HL-60/S4 (cell line): ENCODE measurements around the gene LEMD2.

Experiments used
- in situ Hi-C: fragments of 300-500 bp; cut with MboI; formaldehyde crosslinking; loops from 2 replicates; pipeline ENCODE4 v1.14.3; 2022; ENCODE audit warnings: low sequenced_read_pairs

The LEMD2 gene

DNA sequence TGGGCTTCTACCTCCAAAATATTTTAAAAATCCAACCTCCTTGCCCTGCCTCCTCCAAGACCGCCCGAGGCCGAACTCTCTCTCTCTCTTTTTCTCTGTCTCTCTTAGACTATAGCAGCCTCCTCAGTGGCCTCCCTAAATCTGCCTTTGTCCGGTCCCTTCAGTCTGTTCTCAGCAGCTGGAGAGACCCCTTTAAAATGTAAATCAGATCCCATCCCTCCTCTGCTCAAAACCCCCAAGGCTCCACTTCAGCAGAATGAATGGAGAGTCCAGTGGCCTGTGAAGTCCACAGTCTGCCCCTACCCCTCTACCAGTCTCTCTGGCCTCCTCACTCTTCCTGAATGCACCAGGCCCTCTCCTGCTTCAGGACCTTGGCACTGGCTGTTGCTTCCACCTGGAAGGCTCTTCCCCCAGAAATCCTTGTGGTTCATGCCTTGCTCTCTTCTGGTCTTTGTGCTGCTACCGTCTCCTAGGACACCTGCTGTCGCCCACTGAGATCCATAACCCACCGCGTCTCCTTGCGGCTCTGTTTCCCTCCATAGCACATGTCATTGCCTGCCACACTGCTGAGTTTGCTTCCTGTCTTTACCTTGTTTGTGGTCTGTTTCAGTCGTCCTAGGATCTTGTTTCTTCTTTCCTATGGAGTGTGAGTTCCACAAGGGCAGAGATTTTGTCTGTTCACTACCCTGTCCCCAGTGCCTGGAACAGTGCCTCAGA lies 8.9 kb upstream of the LEMD2 start:
- in situ Hi-C loops: no loop called here

DNA sequence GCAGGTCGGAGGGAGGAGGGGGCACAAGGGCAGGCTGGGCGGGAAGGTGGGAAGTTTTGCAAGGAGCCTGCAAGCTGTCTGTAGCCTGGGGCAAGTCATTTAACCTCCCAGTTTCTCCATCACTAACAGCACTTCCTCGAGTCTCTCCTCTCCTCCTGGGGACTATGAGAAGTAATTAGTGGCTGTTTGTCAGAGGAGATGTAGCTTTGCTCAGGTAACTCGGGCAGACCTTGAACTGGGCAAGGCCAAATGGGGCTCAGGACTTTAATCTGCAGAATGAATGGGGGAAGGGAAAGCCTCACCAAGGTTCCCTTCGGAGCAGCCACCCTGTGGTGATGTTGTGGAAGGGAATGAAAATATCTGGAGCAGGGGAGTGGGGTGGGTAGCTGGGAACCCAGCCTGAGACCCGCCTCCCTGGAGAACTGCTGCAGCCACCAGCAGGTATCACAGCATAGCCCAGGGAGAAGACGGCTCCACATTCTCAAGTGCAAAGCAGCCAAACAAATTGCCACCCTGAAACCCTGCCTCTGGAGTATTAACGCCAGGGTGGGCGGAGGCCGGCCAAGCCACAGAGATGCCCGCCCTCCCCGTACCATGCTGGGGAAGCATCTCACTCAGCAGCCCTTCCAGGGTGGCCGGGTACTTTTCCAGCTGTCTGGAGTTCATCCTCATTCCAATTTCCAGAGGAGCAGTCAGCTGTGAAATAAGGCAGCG lies 6.1 kb upstream of the LEMD2 start:
- in situ Hi-C loops: no loop called here

DNA sequence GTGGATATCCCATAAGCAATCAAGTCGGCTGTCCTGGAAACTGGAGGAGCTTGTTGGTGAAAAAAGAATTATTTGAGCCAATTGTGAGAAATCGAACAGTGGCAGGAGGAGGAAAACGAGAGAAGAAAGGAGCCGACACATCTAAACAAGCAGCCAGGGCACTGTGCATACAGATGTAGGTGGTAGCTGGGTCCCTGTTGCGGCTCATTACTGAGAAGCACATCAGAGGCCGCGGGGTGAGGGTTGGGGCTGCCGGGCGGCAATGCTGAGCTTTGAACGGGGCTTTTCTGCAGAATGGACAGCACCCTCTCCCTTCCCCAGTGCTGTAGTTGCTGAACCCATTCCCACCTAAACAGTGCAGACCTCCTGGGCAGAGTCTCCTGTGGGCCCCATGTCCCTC lies 4.1 kb upstream of the LEMD2 start:
- in situ Hi-C loops: no loop called here

DNA sequence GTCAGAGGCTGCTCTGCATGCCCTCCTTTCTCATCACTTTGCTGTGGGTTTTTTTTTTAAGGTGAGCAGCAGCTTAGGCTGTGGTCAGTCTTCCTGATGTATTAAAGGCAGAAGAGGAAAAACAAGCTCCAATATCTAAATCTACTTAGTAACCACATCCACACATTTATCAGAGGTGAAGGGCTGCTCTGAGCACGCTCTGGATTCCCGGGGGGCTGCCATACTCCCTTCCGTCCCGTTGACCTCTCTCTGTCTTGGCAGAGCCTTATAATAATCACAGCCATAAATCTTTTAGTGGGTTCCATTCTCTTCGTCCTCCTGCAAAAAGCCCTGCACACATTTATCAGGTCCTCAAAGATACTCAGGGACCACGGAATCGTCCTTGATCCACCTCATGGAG lies 2.7 kb upstream of the LEMD2 start:
- in situ Hi-C loops: no loop called here

DNA sequence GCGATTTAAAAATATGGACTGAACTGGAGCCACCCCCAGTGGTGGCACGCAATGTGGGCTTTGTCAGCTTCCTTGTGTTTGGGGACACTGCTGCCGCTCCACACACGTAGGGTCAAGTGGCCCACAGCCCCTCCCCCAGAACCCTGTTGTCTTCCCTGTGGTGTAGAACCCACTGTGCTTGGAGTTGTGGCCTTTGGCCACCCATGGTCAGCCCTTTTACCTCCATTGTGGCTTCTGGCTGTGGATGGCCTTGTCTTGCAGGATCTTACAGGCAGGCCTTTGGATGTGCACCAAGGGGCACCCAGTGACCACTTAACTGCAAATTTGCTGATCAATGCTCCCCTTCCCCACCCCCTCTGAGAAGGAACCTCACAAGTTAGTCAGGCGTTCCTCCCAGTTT lies 2.0 kb upstream of the LEMD2 start:
- in situ Hi-C loops: no loop called here

DNA sequence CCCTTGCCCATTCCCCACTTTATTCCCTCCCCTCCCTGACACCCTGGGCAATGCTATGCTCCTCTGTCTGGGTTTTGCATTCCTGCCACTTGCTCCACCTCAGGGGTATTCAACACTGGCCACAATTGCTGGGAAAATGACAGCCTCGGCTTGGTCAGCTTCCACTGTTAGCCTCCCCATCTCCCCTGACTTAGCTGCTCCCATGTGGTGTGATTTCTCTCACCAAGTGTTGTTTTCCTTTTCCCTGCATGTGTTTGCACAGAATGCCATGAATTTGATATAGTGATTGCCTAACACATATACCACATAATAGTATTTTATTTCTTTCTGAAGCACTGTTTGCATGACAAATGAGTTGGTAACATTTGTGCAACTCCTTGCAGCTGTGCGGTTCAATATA lies 1.4 kb upstream of the LEMD2 start:
- in situ Hi-C loops: no loop called here

DNA sequence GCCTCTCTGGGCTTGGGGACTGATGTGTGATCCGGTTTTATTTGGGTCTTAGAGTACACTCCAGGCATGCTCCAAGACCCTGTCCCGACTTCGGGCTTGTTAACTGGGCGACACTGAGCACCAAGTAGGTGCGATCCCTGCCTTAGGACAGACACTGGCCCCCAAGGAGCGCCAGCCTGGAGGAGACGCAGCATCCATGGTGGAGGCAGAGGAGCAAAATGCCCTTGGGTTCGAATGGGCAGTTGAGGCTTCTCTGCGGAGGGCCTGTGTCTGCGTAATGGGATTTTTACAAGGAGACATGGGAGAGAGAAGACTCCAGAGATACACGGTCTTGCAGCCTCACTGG lies 593 bp upstream of the LEMD2 start:
- in situ Hi-C loops: no loop called here

DNA sequence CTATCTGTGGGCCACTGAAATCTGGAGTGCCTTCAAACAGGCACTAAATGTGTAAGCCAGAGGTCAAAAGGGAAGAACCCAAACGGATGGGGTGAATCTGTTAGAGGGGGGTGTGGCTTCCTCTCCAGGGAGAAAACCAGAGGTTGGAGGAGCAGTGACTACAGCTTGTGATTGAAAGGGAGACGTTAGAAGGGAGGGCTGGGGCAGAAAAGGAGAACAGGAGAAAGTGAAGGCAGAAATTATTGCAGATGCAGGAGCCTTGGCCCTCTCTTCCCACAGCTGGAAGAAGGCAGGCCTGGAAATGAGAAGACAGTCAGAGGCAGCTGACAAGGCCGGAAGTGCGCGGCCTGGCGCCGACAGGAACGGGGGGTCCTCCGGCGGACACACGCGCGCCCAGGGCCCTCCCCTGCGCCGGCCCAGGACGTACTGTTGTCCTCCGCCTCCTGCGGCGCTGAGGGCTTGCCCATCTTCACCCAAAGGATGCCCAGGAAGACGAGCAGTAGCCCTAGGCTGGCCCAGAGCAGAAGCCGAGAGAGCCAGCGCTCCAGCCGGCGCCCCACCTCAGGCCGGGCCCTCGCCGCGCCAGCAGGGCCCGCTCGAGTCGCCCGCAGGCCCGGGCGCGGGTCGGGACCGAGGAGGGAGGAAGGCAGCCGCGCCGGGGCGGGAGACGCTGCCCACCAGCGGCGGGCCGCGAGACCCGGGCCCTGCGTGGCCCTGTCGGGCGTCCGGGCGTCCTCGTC lies 806 bp downstream of the LEMD2 start:
- in situ Hi-C loops: no loop called here

DNA sequence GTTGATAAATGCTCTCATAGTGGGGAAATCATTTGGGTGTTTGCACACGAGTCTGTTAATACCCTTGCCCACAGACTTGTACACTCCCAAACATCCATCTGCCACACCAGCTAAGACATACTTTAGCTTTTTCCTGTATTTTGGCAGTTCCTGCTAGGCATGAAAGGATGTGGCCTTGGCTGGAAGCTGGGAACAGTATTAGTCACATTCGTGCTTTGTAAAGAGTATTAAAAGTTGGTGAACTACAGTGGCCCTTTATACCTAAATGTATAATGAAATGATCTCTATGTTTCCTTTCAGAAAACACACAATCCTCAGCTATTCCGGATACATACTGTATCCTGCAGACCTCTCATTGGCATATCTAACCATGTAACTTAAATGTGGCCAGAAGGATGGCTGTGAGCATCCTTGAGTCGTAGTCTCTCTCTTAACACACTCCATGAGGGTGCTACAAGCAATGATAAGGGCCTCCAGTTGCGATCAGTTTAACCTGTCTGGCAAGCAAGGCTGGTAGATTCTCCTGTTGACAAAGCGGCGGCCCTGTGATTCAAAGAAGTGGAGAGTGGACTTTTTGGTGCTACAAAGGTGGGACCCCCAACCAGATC lies 1.5 kb downstream of the LEMD2 start:
- in situ Hi-C loops: no loop called here

DNA sequence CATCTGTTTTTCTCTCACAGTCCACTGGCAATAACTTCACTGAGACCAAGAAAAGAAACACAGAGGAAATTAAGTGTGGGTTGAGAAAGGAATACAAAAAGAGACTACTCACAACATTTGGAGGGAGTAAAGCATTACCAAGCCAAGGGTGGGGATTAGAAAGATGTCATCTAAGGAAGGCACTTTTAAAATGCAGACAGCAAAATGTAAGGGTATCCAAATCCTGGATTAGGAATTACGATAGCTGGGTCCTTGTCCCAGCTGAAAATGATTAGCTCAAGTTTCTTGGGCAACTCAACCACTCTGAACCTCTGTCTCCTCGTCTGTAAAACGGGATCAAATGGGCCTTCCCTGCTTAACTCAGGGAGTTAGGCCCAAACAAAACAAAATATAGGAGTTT lies 2.2 kb downstream of the LEMD2 start:
- in situ Hi-C loops: no loop called here

DNA sequence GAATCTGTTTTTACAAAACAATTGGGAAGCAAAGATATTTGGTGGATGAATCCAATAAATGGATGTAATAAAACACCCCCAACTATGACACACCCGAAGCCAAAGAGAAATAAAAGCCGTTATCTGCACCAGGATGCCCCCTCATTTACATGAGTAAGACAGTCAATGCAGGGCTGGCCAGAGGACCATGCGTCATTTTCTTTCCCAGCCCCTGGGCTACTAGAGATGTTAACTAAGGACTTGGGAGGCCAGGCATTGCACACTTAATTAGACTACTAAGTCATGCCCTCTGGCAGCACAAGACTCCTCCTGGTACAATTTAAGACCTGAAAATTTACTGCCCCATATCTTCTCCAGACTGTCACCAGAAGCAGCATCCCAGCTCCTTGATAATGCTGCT lies 3.2 kb downstream of the LEMD2 start:
- in situ Hi-C loops: no loop called here

DNA sequence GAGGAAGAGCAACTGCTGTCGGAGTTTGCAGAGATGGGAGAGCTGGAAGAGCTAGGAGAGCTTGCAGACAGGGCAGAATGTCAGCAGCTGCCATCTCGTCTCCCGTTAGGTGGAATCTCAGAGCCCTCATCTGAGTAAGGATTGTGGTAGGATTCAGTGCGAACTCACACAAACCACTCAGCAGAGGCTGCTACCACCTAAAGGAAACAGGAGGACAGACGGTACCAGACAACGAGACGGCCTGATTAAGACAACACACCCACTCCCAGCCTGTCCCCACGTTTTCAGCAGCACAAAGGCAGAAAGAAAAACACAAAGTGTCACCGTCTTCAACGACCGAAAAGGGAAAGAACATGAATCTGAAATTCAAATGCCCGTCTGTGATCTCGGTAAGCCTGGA lies 4.1 kb downstream of the LEMD2 start:
- in situ Hi-C loops: no loop called here

DNA sequence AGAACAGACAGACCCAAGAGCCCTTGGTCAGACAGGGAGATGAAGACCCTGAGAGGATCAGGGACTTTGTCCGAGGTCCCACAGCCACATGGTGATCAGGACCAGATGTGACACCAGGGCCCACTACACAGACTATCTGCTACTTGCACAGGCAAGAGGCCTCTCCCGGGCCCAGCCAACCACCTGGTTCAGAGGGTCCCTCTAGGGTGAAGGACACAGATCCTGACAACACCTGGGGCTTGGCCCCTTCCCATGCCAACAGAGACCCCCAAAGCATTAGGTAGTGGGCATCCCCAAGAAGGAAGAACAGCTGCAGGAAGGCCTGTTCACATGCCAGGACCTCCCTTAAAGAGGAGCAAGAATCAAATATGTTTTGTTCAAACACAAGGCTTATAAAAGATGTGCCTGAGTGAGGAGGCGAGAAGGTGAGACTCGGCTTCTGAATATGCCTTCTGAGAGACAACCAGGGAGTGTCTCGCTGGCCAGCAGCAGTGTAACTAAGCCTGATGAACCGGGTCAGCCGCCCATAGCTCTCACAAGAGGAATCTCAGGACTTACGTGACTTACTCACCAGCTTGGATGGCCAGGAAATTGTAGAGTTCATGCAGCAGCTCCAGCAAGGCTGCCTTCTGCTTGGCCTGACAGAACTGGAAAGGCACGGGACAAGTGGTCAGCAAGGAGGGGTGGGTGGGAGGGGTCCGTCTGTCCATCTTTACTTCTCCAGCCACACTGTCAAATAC lies 5.0 kb downstream of the LEMD2 start:
- in situ Hi-C loops: no loop called here

DNA sequence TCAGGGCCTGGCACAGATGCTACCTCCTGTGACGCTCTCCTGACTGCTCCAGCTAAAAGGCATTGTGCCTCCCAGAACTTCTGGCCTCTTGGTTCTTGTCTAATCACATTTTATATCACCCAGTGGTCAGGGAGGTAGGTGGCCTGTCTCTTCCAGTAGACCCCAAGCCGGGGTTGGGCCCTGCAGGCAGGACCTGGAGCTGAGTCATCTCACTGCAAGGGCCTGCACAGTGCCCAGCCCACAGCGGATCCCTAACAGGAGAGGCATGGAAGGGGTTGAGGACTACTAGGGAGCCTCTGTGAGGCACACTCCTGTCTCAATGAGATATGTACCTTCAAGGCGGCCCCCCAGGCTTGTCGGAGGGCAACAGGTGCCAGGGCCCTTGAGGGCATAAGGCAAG lies 6.4 kb downstream of the LEMD2 start:
- in situ Hi-C loops: no loop called here

DNA sequence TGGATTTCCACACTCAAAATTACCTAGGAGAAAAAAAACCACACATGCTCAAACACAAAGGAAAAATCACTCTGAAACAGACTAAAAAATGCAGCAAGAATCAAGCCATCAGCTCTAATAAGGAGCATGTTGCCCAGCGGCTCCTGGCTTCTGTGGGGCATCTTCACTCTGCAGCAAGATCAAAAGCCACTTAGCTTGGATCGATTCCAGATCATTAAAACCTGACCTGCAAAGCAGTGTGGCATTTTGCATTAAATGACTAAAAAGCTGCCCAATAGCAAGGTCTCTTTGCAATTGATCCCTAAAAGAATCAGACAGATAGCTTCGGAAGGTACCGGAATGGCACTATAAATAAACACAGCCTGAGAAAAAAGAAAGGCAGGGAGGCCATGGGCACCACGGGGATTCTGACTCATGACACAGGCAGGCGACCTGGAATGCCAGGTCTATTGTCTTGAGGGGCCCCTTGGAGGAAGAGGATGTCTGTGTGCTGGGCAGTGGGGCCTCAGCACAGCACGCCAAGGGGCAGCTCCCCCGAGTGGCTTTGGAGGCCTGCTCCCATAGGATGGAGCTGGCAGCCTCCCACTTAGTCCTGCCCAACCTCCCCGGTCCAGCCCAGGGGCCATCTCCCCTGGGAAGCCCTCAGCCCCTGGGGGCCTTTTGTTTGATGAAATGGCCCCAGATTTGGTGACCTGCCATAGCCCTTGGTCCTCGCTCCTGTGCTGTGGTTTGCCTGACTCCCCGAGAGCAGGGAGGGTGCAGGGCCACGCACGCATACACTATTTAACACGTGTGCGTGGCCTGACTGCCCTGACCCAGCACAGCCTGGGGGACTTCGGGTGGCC lies 7.6 kb downstream of the LEMD2 start:
- in situ Hi-C loops: no loop called here

DNA sequence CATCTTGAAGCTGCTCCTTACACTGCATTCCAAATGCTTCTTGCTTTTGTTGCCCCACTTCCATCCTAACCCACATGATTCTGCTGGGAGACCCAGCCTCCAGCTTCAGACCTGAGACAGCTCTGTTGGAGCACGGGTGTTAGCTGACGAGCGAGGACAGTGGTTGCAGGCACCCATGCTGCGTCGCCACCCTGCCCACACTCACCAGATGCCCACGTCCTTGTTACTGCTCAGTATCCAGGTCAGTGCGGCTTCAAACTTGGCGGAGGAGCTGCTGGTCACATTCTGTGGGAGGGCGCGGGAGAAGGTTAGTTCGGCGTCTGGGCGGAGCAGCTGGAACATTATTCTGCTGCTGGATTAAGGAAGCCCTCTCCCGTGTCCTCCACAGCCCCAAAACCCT lies 9.0 kb downstream of the LEMD2 start:
- in situ Hi-C loops: no loop called here

DNA sequence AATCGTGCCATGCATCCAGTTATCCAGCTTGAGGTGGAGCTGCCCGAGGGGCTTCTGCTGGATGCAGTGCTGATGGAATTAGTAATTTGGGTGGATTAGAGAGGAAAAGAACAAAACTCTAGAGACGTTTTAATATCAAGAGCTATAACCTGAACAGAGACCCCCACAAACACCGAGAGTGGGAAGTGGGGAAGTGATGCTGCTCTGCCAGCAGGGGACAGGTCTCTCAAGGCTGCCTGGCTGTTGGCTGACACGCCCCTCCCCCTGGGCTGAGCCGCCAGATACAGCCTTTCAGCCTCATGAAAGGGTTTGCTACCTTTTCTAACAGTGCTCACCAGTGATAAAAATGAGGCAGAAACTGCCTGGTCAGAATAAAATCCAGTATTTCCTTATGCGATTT lies 9.6 kb downstream of the LEMD2 start:
- in situ Hi-C loops: no loop called here

DNA sequence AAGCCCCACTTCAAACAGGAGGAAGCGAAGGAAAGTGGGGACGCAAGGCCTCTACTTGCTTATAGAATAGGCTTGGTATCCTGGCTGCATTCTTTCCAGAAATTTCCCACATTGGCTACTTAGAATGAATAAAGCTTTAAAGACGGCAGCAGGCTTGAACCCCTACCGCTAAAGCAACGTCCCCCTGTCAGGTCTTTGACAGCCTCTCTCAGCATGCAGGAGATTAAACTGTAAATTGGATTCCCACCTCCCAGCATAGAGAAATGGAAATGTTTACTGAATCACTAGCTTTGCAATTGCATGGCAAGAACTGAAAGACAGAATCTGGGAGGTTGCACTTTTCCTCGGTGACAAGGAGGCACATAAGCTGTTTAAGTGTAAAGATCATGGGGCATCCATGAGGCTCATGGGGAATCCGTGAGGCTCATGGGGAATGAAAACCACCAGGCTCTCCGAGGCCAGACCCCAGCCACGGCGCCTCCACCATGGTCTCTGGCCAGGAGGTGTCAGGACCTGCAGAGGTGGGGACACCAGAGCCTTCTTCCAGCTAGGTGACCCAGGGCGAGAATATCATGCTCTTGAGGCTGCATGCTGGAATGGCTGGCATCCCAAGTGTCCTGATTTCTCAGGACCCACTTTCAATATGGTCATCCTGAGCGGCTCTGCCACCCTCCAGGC lies 10.3 kb downstream of the LEMD2 start:
- in situ Hi-C loops: no loop called here
